ENCODE data around the gene RAB22A.
"Not testable (repeated sequence)": the region's sequence is repeated elsewhere in the genome, so short reads cannot be mapped to it uniquely, and the experiment has no call there.

Gene RAB22A

DNA sequence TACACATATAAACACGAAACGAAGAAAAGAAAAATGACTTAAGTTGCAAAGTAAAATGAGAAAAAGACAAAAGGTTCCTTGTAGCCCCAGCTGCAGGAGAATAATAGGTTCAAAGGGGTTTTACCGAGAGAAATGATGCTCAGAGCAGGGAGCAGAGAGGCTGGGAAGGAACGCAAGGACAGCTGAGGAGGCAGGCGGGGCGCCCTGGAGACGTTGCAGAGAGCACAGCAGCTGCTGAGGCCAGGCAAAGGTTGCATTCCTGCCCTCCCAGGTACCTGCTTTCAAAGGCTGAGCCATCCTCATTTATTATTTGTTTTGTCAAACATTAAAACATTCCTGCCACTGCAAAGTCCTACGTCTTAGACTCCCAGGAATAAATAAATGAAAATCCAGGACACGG lies 63.3 kb downstream of the RAB22A start:
- Histone ChIP-seq H3K4me1 (ENCODE audit: control insufficient read depth in 1 of 2, insufficient read depth in 1 of 2, low read depth in 1 of 2, low read length in 1 of 2) (no peaks in the 10 kb centered on the region), H3K27ac (no peak overlapping the region), H3K4me3 (ENCODE audit: low read depth in 1 of 2, low read length in 1 of 2) (no peak overlapping the region), H3K27me3 (peaks cover 25% of the 10 kb centered on the region), H3K9me3 (no peaks in the 10 kb centered on the region), H3K36me3 (no peaks in the 10 kb centered on the region)
- TF ChIP-seq, protein P1, sequence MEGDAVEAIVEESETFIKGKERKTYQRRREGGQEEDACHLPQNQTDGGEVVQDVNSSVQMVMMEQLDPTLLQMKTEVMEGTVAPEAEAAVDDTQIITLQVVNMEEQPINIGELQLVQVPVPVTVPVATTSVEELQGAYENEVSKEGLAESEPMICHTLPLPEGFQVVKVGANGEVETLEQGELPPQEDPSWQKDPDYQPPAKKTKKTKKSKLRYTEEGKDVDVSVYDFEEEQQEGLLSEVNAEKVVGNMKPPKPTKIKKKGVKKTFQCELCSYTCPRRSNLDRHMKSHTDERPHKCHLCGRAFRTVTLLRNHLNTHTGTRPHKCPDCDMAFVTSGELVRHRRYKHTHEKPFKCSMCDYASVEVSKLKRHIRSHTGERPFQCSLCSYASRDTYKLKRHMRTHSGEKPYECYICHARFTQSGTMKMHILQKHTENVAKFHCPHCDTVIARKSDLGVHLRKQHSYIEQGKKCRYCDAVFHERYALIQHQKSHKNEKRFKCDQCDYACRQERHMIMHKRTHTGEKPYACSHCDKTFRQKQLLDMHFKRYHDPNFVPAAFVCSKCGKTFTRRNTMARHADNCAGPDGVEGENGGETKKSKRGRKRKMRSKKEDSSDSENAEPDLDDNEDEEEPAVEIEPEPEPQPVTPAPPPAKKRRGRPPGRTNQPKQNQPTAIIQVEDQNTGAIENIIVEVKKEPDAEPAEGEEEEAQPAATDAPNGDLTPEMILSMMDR (IDR thresholded peaks at IDR 0.05): no peak

GRCh38 chr20:58373296-58373695 lies 63.8 kb downstream of the RAB22A start:
- not testable (repeated sequence) for H3K4me3 ChIP-seq (ENCODE audit: low read depth in 1 of 2, low read length in 1 of 2); H3K27ac ChIP-seq; H3K4me1 ChIP-seq (ENCODE audit: control insufficient read depth in 1 of 2, insufficient read depth in 1 of 2, low read depth in 1 of 2, low read length in 1 of 2); H3K9me3 ChIP-seq; H3K36me3 ChIP-seq
- H3K27me3 ChIP-seq: peaks cover 30% of the 10 kb centered on the region

DNA sequence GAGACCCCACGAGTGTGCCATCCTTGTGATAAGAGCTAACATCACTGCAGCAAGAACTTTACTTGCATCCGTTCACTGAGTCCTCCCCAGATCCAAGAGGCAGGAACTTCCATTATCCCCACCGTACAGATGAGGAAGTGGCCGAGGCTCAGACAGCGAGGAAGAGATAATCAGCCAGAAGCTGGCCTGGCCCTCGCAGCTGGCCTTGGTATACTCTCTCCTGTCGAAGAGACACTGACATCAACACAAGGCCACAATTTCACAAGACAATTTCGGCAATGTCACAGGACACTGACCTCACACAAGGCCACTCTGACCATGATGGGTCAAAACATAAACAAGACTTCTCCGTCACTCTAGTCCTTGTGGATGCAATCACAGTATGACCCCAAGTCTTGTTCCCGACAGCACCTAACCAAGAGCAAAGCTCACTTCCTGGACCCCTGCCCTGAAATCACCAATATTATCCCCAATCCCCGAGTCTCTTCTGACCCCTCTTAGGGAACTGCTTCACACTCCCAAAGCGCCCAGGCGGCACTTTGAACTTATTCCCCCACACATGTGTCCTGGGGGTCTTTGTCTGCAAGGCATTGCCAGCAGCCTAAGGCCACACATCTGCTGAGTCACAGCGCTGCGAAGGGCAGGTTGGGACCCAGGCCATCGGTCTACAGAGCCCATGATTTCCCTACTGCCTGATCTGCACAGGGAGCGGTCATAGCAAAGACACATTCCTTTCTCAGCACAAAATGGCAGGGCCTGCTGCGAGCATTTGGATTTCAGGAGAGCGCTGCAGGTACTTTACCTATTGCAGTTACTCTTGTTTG lies 64.7 kb downstream of the RAB22A start:
- no peaks in the 10 kb centered on the region for H3K36me3 ChIP-seq
- H3K27me3 ChIP-seq: peaks cover 40% of the 10 kb centered on the region
- H3K27ac ChIP-seq: no peak overlapping the region
- H3K4me1 ChIP-seq (ENCODE audit: control insufficient read depth in 1 of 2, insufficient read depth in 1 of 2, low read depth in 1 of 2, low read length in 1 of 2): no peaks in the 10 kb centered on the region
- no peak overlapping the region for H3K4me3 ChIP-seq (ENCODE audit: low read depth in 1 of 2, low read length in 1 of 2)
- TF ChIP-seq, protein P1 (IDR thresholded peaks at IDR 0.05): no peak
- no peaks in the 10 kb centered on the region for H3K9me3 ChIP-seq

DNA sequence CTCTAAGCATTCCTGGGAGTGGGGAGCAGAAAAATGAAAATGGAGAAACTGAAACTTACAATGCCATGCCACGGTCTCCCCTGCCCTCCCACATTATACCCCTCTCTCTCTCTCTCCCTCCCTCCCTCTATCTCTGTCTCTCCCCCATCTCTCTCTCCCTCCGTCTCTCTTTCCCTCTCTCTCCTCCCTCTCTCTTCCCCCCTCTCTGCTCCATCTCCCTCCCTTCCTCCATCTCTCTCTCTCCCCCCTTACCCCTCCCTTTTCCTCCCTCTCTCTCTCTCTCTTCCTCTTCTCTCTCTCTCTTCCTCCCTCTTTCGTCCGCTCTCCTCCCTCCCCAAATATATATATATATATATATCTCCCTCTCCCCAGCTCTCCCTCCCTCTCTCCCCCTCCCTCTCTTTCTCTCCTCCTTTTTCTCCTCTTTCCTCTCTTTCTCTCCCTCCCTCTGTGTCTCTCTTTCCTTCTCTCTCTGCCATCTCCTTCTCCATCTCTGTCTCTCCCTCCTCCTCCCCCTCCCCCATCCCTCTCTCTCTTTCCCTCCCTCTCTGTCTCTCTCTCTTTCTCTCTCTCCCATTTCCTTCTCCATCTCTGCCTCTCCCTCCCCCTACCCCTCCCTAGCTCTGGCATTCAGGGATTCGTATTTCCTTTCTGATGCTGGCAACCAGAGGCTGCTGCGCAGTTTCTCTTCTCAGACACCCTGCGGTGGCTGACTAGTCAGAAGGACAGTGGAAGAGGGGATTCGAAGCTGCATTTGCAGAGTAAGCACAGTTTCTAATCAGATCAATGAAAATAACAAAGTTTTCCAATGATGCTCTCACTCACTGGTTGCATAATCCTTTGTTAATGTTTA lies 65.6 kb downstream of the RAB22A start:
- H3K36me3 ChIP-seq: no peaks in the 10 kb centered on the region
- no peak overlapping the region for H3K4me3 ChIP-seq (ENCODE audit: low read depth in 1 of 2, low read length in 1 of 2)
- H3K27ac ChIP-seq: no peak overlapping the region
- H3K4me1 ChIP-seq (ENCODE audit: control insufficient read depth in 1 of 2, insufficient read depth in 1 of 2, low read depth in 1 of 2, low read length in 1 of 2): no peaks in the 10 kb centered on the region
- no peaks in the 10 kb centered on the region for H3K9me3 ChIP-seq
- peaks cover 44% of the 10 kb centered on the region for H3K27me3 ChIP-seq
- TF ChIP-seq, protein P1 (IDR thresholded peaks at IDR 0.05): no peak

DNA sequence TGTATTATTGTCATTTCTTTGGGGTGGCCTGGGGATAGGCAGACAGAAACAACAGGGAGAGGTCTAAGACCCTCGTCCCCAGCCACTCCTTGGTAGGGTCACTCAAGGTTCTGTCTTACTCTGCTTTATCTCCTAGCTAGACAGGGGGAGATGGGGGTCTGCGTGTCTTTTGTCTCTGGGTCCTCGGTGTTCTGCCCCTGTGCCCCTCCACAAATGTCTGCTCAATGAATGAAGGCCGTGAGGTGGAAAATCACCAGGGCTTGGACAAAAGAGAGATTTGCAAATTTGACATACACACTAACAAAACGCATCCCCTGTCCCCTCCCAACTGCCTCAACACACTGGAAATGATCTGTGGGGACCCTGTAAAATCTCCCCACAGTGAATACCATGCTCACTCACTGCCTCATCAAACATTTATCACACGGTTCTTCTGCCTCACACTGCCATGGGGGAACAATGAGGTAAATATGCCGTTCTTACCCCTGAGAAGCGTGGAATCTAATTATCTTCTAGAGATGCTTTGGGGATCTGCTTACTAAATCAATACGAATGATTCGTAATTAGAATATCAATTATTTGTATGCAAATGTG lies 66.3 kb downstream of the RAB22A start:
- Histone ChIP-seq H3K27me3 (peaks cover 44% of the 10 kb centered on the region), H3K4me3 (ENCODE audit: low read depth in 1 of 2, low read length in 1 of 2) (no peak overlapping the region), H3K9me3 (no peaks in the 10 kb centered on the region), H3K27ac (no peak overlapping the region), H3K4me1 (ENCODE audit: control insufficient read depth in 1 of 2, insufficient read depth in 1 of 2, low read depth in 1 of 2, low read length in 1 of 2) (no peaks in the 10 kb centered on the region), H3K36me3 (no peaks in the 10 kb centered on the region)
- TF ChIP-seq, protein P1 (IDR thresholded peaks at IDR 0.05): no peak
